Heart left ventricle (tissue), 13 donors: ENCODE measurements around the gene BAZ1B.

Experiments used
- CTCF ChIP-seq, 12 donors: fragments of 200-600 bp; sonication (generic) in 4 of 12; IDR thresholded peaks; one replicate each; pipeline versions ENCODE4 v1.5.0 to v1.8.0; 2018 to 2022; ENCODE audit warnings: antibody characterized with exemption in 12 of 12, mild to moderate bottlenecking in 5 of 12
- POLR2A ChIP-seq, 2 donors: fragments of 450-650 bp; IDR thresholded peaks; one replicate each; pipeline ENCODE4 v1.6.1; 2017; ENCODE audit warnings: antibody characterized with exemption in 2 of 2, mild to moderate bottlenecking in 2 of 2, moderate library complexity in 2 of 2
- donor health status: ischemic (EF 13 %, LVEDD 7.1; RV severe dilation, severe dysfunction).
- donor health status: DM: no; HTN: yes; CAD: no.
- donor health status: DM: no; HTN: no; CAD: no.
- donor health status: ischemic (EF 25% LVEDD 6.9; RV normal size, moderate dysfunction).
- donor health status: ischemic (EF 25% LVEDD 5.7; RV mildly dilated, moderate dysfunction).
- donor health status: ischemic (EF 35%, LVEDD 5.7; RV mildly dilated, moderate dysfunction).
- donor health status: nonischemic (EF 11% LVEDD 7.7; RV severe dilation, severe dysfunction).
- donor health status: DM: yes; HTN: yes; CAD: no.
- donor health status: PGD.
- donor health status: ischemic (EF 29% LVEDD 5.4; RV normal size, mild dysfunction).
- donor health status: nonischemic (EF 23%, LVEDD 6.1; RV moderate dilation, normal function).

- no peak for TF ChIP-seq CTCF (IDR thresholded peaks at IDR 0.05)
- TF ChIP-seq POLR2A (IDR thresholded peaks at IDR 0.05) = no peak
These were observed 11.6 kb upstream of the BAZ1B start for GRCh38 chr7:73533742-73534141.
